ENCODE data around the gene GLI2.

DNA sequence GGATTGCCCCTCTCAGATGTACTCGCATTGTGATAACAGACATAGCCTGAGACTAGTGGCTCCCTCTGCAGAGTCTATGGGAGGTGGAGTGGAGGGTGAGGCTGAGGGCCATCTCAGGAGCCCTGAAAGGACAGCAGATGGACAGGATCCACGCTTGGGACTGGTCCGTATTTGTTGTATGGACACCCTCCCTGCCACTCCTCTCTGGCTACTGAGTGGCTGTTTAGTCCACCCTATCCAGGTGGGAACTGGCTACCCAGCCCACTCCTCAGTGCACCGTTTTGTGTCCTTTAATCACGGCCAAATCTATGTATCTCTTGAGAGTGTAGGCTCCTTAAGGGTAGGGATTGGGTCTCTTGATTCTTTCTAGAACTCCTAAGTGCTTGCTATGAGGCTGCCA, 4.5 kb upstream of the GLI2 start:
- TF ChIP-seq, protein P1, sequence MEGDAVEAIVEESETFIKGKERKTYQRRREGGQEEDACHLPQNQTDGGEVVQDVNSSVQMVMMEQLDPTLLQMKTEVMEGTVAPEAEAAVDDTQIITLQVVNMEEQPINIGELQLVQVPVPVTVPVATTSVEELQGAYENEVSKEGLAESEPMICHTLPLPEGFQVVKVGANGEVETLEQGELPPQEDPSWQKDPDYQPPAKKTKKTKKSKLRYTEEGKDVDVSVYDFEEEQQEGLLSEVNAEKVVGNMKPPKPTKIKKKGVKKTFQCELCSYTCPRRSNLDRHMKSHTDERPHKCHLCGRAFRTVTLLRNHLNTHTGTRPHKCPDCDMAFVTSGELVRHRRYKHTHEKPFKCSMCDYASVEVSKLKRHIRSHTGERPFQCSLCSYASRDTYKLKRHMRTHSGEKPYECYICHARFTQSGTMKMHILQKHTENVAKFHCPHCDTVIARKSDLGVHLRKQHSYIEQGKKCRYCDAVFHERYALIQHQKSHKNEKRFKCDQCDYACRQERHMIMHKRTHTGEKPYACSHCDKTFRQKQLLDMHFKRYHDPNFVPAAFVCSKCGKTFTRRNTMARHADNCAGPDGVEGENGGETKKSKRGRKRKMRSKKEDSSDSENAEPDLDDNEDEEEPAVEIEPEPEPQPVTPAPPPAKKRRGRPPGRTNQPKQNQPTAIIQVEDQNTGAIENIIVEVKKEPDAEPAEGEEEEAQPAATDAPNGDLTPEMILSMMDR (IDR thresholded peaks at IDR 0.05; ENCODE audit: insufficient read depth, low read depth, low read length), result no peak
- no peak for TF ChIP-seq EZH2 (IDR thresholded peaks at IDR 0.05; ENCODE audit: insufficient read depth, low read length)

All from astrocyte (in vitro differentiated cells and primary cell).